Measurements from ENCODE around the gene NBAS. TPM values are rescaled to one million over a fixed set of nuclear protein-coding genes. Genes with fewer than 3 reads are reported as not detected.

The NBAS gene
- total RNA-seq, 2 experiments from 2014 or later: 24.3 to 25.5 TPM

DNA sequence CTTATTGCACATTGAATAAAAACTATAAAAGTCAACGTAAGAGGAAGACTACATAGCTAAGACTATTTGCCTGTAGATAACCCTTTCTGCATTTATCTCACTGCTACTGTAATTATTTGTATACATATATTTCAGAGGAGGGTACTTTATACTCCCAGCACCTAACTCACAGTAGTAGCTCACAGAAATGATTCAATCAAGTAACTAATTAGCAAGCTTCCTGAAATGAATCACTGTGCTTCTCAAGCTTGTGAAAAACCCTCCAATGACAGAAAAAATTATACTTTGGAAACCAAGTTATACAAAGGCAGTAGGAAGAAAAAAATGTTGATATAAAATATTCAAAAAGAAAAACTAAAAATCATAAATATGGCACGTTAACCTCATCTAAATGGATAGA, 124.9 kb downstream of the NBAS start:
- Histone ChIP-seq H3K36me3 (ENCODE audit: insufficient read depth, low read length) (peaks cover 2% of the 10 kb centered on the region), H3K27ac (ENCODE audit: low read depth in 1 of 2, low read length in 2 of 2) (no peak overlapping the region), H3K4me1 (ENCODE audit: insufficient read depth, low read length) (no peaks in the 10 kb centered on the region), H3K27me3 (ENCODE audit: control insufficient read depth in 1 of 2, insufficient read depth in 2 of 2, low read length in 2 of 2) (no peaks in the 10 kb centered on the region), H3K9me3 (ENCODE audit: control insufficient read depth in 1 of 2, insufficient read depth in 1 of 2, low read length in 2 of 2) (no peaks in the 10 kb centered on the region), H3K4me3 (ENCODE audit: low read length) (no peak overlapping the region)
- DNase-seq (no peak), ATAC-seq (ENCODE audit: poor library complexity) (no peak)
- peaks cover 21% of the 10 kb centered on the region for H3K36me3 Mint-ChIP-seq (ENCODE audit: low read depth)
- no peaks in the 10 kb centered on the region for H3K27me3 Mint-ChIP-seq
- TF ChIP-seq, protein P1, sequence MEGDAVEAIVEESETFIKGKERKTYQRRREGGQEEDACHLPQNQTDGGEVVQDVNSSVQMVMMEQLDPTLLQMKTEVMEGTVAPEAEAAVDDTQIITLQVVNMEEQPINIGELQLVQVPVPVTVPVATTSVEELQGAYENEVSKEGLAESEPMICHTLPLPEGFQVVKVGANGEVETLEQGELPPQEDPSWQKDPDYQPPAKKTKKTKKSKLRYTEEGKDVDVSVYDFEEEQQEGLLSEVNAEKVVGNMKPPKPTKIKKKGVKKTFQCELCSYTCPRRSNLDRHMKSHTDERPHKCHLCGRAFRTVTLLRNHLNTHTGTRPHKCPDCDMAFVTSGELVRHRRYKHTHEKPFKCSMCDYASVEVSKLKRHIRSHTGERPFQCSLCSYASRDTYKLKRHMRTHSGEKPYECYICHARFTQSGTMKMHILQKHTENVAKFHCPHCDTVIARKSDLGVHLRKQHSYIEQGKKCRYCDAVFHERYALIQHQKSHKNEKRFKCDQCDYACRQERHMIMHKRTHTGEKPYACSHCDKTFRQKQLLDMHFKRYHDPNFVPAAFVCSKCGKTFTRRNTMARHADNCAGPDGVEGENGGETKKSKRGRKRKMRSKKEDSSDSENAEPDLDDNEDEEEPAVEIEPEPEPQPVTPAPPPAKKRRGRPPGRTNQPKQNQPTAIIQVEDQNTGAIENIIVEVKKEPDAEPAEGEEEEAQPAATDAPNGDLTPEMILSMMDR (IDR thresholded peaks at IDR 0.05): no peak
- no peak overlapping the region for H3K27ac Mint-ChIP-seq
- intact Hi-C loops (cut with DNase I, micrococcal nuclease): no loop called here
- ChIA-PET CTCF (no interaction called here), POLR2A (no interaction called here)
- peaks cover 10% of the 10 kb centered on the region for H3K4me1 Mint-ChIP-seq (ENCODE audit: low read depth)
- no peak overlapping the region for H3K4me3 Mint-ChIP-seq
- H3K9me3 Mint-ChIP-seq: no peaks in the 10 kb centered on the region

DNA sequence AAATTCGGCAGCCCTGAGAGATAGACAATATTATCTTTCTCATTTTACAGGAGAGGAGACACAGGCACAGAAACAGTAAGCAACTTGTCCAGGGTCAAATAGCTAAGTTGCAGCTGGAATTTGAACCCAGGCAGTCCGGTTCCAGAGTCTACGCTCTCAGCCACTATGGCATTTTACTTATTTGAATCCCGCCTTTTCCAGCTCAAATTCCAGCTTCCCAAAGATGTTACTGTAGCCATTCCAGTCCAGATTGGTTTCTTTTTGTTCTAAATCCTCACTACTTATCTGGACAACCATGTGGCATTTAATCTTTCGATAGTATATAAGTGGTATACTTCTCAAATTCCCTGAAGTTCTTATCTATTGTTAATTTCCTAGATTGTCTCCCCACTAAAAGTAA, 125.7 kb downstream of the NBAS start:
- Mint-ChIP-seq H3K4me1 (ENCODE audit: low read depth) (peaks cover 10% of the 10 kb centered on the region), H3K36me3 (ENCODE audit: low read depth) (peaks cover 21% of the 10 kb centered on the region), H3K27me3 (no peaks in the 10 kb centered on the region), H3K9me3 (no peaks in the 10 kb centered on the region), H3K4me3 (no peak overlapping the region), H3K27ac (no peak overlapping the region)
- intact Hi-C loops (cut with DNase I, micrococcal nuclease): no loop called here
- Histone ChIP-seq H3K27me3 (ENCODE audit: control insufficient read depth in 1 of 2, insufficient read depth in 2 of 2, low read length in 2 of 2) (no peaks in the 10 kb centered on the region), H3K9me3 (ENCODE audit: control insufficient read depth in 1 of 2, insufficient read depth in 1 of 2, low read length in 2 of 2) (no peaks in the 10 kb centered on the region), H3K4me3 (ENCODE audit: low read length) (no peak overlapping the region), H3K4me1 (ENCODE audit: insufficient read depth, low read length) (no peaks in the 10 kb centered on the region), H3K36me3 (ENCODE audit: insufficient read depth, low read length) (peaks cover 2% of the 10 kb centered on the region), H3K27ac (ENCODE audit: low read depth in 1 of 2, low read length in 2 of 2) (no peak overlapping the region)
- POLR2A ChIA-PET: no interaction called here
- ATAC-seq (ENCODE audit: poor library complexity) (no peak), DNase-seq (no peak)
- CTCF ChIA-PET: no interaction called here
- TF ChIP-seq, protein P1 (IDR thresholded peaks at IDR 0.05): no peak

DNA sequence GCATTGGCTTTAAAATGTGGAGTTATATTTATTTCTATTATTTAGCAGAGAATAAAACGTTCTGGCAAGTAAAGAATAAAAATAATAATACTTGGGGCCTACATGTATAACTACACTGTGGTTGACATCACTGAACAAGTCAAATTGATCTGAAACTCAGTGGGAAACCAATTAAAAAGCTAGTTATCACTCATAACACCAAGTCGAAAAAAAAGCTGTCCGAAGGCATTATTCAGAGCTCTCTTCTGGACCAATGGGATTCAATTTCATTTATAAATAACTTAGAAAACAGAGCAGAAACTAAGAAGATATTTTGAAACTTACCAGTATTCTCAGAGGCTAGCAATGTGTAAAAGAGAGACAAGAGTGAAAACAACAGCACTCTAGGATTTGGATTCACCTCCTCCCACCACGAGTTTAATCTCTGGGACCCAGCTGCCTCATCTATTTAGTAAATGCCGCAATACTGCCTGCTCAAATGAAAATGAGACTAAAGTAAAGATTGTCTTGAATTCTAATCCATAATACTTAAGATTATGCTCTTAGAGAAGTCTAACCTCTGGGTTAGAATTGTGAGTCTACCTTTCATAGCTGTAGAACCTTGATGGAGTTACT, 128.4 kb downstream of the NBAS start:
- H3K4me3 Mint-ChIP-seq: no peak overlapping the region
- H3K27me3 Mint-ChIP-seq: no peaks in the 10 kb centered on the region
- intact Hi-C loops (cut with DNase I, micrococcal nuclease): no loop called here
- POLR2A ChIA-PET: interaction anchor here (0.6 kb wide), 1 partner anchor 15 kb away, joined by 3 read pairs; no protein-coding TSS in a partner anchor
- H3K27ac Mint-ChIP-seq: no peak overlapping the region
- ATAC-seq (ENCODE audit: poor library complexity) (no peak), DNase-seq (no peak)
- H3K27ac ChIP-seq (ENCODE audit: low read depth in 1 of 2, low read length in 2 of 2): no peak overlapping the region
- H3K36me3 Mint-ChIP-seq (ENCODE audit: low read depth): peaks cover 16% of the 10 kb centered on the region
- H3K27me3 ChIP-seq (ENCODE audit: control insufficient read depth in 1 of 2, insufficient read depth in 2 of 2, low read length in 2 of 2): no peaks in the 10 kb centered on the region
- H3K36me3 ChIP-seq (ENCODE audit: insufficient read depth, low read length): peaks cover 2% of the 10 kb centered on the region
- H3K4me3 ChIP-seq (ENCODE audit: low read length): no peak overlapping the region
- CTCF ChIA-PET: no interaction called here
- H3K4me1 Mint-ChIP-seq (ENCODE audit: low read depth): peaks cover 5% of the 10 kb centered on the region
- TF ChIP-seq, protein P1 (IDR thresholded peaks at IDR 0.05): no peak
- H3K9me3 Mint-ChIP-seq: no peaks in the 10 kb centered on the region
- no peaks in the 10 kb centered on the region for H3K9me3 ChIP-seq (ENCODE audit: control insufficient read depth in 1 of 2, insufficient read depth in 1 of 2, low read length in 2 of 2)
- no peaks in the 10 kb centered on the region for H3K4me1 ChIP-seq (ENCODE audit: insufficient read depth, low read length)

Data from CD4-positive, alpha-beta T cell (primary cell).